Measurements from ENCODE around the gene AUTS2.
A peak's percentile ranks its signal among the peaks of the same experiment; 100 is the strongest.

The AUTS2 gene

DNA sequence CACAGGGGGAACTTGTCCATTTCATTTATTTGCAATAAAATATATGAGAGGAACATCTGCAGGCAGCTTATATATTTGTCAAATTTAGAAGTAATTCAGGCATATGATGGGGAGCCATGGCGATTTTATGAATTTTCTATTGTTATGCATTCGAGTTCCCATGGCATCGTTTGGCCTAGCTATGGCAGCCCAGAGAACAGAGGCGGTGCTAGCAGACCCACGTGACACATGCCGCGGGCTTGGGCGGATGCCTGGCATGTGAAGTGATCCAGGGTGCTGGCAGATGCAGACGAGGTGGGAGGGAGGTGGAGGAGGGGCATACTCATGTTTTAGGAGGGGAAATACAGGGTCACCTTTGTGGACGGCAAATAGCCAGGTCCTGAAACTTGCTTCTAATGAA, 973.7 kb downstream of the AUTS2 start:
- no peak for DNase-seq

DNA sequence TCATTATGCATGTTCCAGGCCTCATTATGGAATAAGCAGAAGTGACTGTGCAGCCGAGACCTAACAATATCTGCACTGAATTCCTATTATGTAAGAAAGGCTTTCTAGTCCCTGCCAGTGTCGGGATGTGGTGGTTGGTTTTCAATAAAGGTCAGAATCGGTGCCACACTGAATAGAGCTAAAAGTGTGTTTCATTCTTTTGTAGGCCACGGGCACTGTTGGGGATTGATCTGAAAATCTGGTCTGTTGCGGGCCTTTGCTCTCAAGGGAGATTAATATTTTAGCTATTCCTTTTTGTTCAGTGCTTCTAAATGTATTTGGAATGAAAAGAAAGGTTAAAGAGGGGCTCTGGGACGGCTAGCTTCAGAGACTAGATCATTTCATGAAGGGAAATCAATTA, 974.3 kb downstream of the AUTS2 start:
- no peak for DNase-seq

DNA sequence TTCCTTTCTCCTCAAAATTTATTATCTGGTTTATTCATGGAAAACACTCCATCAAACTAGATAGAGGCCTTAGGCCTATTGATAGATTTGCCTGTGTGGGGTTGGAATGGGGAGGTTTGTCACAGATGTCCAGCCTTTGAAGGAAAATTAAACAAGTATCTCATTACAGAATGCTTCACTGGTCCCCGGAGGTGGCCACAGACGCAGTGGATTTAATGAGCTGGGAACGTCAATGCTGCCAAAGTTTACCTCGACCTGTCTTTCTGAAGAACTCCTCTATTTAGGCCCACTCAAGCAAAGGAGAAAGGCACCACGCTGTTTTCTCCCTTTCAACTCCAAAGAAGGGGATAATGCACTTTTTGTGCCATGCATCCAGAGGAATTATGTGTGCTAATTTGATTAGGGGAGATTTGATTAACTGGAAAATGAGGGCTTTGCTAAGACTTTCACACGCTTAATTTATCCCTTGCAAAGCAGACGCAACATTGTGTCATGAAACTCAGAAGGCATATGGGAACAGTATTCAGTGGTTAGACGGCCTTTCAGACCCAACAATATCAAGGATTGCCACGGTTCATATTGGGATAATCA, 974.9 kb downstream of the AUTS2 start:
- no peak for DNase-seq

DNA sequence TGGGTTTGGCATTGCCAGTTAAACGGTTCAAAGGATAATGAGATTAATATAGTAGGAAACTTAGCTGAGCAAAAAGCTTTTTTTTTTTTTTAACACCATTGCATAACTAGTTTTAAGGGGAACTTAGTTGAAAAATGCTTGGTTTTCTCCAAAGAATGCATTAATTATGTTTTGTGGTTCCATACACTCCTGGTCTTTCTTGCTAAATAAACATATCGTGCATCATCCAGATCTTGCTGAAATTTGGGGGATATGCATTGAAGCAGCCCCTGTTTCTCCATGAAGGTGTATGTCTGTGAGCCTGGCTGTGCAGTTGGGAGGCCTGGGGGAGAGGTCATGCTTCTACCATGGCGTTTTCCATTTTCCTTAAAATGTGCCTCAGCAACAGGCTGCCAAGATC, 975.4 kb downstream of the AUTS2 start:
- DNase-seq: peak; percentile 54

DNA sequence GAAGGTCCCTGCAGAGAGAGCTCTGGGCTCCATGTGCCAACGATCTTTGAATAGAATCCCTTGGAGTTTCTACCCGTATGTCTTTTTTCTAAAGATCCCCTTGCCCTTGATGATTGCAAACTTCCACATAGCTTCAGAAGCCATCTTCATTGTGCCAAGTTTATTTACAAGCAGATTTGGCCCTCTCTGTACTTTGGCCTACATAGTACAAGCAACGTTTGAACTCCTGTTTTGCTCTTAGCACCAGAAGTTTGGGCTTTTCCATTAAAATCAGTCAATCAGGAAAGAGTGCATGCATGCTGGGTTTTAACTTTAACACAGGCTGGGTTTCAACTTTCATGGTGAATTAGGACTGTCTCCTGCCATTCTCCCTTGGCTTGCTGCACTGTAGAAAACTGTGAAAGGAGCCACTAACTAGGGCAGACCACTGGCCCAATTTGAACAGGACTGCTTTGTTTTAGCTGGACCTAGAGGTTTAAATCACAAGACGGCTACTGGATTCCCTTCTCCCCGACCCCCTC, 976.1 kb downstream of the AUTS2 start:
- DNase-seq: no peak

DNA sequence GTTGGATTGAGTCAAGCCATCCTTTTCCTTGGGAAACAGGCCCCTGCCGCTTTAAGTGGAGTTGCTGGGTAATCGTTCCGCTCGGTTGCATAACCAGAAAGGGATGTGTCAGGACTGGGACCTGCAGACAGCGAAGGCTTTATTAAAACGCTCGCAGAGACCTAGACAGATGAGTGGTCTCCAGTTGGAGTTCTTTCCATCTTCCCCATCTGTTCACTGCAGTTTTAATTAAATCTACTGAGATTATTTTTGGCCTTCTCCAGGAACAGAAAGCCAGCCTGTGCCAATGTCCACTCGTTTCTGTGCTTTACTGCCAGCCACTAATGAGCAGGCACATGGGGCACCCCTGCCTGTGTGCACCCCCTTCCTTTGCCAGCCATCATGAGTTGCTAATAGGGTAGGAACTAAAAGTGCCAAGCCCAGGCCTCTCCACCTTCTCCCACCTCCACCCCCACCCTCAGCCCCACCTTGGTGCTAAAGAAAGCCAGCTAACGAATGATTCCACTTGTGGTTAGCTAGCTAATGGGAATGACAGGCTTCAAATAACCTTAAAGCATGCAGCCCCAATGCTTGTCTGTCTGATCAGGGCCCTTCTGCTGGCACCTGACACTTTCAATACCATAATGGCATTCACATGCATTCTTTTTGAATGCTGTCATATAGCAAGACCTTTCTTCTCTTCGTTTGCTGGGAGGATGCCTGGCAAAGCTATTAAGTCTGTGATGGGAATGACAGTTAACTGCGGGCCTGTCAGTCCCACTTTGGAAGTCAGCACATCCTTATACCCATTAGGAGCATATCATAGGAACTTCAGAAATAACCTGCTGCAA, 976.9 kb downstream of the AUTS2 start:
- DNase-seq: peak; percentile 75

DNA sequence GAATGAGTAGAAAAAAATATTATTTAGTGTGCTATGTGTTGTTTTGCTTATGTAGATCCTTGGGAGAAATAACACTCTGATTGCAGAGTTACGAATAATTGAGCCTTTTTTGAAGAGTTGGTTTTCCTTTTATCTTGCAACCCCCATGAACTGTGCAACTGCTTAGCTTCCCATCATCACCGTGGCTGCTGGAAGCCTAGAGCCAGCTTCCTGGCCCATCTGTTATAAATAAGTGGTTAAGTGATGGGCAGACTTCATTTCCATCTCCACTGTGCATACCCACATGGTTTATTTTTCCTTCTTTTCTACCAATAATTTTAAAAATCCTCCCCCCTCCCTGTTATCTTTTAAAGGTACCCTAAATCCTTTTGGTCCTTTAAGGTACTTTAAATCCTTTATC, 978.8 kb downstream of the AUTS2 start:
- no peak for DNase-seq

DNA sequence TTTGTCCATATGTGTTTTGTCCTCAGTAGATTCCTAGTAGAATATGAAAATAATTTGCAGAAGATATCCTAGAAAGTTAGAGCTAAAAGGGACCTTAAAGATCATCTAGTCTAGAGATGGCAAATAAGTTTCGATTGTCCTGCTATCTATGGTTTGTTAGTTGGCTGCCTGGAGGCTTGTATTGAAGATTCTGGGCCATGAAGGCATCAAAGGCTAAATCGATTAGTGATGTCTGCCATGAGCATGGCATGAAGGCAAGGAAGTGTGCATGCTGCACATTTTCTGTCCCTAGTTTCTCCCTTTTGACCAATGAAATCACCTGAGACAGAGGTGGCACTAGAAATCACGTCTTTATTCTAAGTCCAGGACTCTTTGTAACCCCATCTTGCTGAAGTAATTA, 979.9 kb downstream of the AUTS2 start:
- DNase-seq: no peak

DNA sequence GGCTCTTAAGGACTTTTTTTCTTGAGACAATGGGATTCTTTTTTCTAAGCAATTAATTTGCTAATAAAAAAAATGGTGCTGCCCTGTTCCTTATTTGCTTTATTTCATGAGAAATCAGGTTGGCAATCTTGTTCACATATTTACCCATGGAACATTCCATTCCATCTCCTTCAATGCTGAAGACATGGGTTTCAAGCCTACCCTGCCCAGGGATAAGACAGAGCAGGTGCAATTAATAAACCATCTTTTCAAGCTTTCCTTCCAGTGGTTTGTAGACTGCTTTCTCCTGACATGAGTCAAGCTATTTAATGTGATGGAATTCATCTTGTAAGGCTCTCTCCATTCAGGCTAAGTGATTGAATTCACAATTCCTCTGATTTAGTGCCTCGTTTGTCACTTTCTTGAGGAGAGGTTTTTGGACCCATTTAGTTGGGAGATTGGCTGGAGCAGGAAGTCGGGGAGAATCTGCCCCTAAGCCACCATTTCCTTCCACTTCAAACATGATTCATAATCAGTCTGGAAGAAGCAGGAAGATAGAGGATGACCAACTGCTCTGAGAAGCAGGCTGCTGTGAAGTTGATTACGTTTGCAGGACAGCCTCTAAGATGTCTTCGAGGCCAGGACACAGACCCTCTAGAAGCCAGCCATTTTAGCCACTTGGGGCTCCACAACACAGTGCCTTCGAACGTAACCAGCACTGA, 981.3 kb downstream of the AUTS2 start:
- DNase-seq: peak; percentile 40

DNA sequence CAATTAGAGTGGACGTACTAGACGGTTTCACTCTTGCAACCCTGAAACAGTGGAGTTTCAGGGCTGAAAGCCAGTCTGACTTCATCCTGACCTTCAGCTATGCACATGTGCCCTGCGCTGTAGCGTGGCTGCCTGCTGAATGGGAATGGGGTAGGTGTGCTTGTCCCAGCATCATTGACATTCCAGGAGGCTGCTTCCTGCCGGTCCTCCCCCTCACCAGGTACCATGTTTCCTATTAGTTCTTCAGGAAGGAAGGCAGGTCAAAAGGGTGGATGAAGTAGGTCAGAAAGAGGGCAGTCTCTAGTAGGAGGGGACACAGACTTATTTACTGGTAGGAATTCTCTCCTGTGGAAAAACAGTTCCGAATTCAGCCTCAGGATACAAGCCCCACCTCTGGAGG, 981.9 kb downstream of the AUTS2 start:
- DNase-seq: no peak

DNA sequence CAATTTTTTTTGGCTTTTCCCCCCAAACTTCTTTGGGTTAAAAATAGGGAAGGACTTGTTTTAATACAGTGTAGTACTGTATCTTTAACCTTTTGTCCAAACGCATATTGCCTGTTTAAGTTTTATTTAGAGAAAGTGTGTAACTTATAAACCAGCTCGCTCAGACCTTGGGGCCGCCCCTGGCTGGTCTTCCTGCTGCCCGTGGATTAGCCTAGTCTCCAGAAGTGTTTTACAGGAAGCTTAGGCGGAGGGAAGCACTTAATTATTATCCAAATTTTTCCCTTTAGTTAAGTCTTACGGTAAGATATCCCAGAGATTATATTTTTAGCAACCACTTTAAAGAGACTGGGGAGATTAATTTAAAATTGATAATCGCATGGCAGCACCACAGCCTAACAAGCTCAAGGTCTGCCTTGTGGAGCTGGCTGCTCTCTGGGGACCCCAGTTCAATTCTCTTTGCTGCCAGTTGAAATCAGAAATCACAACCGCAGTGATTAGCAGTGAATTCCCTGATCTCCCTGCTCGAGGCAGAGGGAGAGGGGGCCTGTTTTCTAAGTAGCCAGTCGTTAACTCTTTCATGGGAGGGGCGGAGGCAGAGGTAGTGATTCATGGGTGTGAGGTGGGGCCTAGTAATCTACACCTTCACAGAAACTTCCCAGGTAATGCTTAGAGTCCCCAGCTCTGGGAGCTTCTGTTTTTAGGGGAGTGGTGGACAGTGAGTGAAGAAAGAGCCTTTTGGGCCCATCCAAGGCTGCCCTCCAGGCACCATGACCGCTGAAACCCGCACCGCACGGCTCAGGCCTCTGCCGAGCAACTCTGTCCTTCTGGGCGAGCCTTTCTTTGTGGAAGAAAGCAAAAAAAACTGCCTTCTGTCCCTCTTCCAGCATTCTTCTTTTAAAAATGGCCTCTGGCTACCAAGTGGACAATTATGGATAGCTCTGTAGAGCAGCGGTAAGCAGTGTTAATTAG, 984.9 kb downstream of the AUTS2 start:
- no peak for DNase-seq

DNA sequence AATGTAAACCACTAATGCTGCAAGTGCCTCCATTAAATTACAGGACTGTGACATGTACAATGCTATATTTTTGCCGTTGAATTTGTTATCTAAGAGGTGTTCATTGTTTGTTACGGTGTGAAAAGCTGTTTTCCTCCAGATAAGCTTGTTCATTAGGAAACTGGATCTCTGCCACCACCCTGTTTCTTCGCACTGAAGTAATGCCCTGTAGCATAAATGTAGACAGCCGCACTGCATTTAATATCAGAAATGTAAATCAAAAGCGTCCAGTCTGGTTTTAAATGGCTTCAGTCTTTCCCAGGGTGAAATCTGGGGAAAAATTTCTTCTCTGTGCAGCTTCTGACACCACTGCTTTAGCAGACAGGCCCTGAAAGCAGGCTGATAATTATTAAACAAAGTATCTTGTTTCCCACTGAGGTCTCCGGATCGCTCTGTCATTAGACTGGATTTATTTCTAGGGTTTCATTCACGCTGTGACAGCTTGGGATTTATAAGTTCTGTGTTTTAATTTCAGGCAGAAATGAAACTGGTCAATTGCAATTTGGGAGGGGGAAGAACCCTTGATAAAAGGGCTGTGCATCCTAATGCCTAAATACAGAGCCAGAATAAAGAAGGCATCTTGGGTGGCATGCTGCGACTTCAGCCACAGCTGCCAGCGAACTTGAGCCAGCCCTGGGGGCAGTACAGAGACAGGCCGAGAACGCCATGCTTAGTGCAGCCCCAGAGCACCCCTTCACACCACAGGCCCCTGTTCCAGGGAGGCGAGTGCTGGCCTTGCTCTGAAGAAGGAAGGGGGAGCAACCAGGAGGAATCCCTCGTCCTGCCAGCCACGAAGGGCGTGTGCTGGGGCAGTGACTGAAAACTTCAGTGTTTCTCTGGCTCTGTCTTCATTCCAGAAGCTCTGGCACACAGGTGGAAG, 985.9 kb downstream of the AUTS2 start:
- DNase-seq: no peak

DNA sequence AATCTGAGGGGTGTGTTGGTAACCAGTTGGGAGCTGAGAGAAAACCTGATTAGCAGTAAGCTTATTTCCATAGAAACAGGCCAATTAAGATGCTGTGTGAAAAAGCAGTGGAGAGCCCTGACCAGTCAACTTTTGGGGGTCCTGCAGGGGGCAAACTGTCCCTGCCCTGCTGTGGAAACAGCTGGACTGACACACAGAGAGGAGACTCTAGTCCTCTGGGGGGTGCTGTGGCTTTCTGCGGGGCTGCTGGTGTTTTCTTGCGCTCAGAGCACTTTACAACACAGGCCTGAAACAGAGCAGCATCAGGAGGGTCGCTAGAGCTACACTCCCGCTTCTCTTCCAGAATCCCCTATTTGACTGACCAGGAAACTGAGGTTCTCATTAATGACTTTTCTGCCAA, 986.8 kb downstream of the AUTS2 start:
- no peak for DNase-seq

DNA sequence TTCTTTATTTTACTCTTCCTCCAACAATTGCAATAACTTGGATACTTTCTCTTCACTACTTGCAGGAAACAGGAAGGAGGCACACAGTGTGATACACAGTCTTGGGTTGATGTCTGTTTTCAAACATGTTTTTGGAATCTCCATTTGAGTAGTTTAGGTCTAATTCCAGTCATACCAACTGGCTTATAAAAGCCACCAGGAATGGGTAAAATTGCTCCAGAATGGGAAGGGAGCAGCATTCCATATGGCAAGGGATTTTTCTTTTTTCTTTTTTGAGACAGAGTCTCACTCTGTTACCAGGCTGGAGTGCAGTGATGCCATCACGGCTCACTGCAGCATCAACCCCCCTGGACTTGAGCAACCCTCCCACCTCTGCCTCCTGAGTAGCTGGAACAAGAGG, 988.5 kb downstream of the AUTS2 start:
- DNase-seq: peak; percentile 83

DNA sequence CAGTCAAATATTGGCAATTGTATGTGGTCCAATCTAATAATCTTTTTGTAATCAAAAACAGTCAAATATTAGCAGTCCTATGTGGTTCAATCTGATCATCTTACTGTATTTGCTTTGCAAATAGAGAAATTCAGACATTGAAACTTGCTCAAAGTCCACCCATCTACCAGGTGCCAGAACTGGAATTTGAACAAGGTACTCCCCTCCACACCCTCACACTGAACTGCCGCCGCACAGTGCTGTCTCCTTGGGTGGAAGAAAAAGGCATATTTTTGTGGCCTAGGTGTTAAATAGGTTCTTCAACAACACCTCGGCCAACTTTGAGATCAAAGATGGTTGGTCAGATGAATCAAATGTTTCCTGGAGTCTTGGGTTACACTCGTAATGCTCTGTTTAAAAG, 989.5 kb downstream of the AUTS2 start:
- no peak for DNase-seq

DNA sequence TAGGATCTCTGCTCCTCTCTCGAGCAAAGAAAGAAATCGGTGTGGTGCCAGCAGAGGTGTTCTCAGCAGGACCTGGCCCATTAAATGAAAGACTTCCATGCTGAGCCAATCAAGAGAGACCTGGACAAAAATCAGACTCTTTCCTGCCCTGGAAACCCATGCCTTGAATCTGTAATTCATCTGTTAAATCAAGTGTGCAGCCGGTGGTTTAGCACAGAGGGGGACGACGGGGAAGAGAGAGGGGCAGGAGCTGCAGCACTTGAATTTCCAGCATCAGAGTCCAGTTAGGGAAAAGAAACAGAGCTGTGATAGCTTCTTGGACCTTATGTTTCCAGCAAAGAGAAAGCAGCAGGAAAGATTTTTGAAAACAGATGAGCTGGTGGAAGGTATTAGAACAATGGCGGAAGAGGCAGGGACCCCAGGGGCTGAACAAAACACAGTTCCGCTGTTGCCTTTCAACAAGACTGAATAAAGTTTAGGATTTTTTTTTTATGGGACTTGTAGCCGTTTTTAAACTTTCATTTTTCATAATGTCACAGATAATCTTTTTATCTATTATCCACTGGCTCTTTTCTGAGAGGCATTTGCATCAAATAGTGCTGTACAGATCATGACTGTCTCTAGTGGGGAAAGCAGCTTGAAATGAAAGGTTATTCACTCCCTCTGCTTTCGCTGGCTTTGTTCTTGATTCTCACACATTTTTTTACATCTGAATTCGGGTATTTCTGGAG, 990.1 kb downstream of the AUTS2 start:
- no peak for DNase-seq

DNA sequence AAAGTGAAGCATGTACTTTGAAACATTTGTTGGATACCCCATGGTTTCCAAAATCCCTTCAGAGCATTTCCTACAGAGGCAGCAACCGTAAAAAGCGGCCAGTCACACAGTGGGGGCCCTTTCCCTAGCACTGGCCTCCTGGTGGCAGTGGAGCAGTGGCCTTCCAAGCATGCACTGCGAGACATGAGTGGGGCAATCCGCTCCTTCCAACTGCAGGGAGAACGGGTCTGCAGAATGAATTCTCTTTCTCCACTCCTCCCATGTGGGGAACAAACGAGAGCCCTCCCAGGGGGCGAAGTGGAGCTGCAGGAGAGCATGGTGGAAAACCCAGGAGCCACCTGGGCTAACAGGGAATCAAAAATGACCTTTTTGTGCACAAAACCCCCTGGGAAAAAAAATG, 990.7 kb downstream of the AUTS2 start:
- no peak for DNase-seq

DNA sequence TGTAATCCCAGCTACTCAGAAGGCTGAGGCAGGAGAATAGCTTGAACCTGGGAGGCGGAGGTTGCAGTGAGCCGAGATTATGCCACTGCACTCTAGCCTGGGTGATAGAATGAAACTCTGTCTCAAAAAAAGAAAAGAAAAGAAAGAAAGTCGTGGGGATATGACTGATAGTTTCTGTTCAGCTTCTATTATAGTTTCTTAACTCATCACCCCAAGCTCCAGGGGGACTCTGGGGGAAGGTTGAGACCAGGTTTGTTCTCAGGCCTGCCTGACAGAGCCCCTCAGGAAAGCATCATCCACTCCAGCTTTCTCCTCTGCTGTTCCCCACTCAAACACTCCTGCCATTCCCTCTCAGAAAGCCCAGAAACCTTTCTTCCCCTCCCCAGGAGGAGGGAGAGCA, 991.3 kb downstream of the AUTS2 start:
- DNase-seq: no peak

DNA sequence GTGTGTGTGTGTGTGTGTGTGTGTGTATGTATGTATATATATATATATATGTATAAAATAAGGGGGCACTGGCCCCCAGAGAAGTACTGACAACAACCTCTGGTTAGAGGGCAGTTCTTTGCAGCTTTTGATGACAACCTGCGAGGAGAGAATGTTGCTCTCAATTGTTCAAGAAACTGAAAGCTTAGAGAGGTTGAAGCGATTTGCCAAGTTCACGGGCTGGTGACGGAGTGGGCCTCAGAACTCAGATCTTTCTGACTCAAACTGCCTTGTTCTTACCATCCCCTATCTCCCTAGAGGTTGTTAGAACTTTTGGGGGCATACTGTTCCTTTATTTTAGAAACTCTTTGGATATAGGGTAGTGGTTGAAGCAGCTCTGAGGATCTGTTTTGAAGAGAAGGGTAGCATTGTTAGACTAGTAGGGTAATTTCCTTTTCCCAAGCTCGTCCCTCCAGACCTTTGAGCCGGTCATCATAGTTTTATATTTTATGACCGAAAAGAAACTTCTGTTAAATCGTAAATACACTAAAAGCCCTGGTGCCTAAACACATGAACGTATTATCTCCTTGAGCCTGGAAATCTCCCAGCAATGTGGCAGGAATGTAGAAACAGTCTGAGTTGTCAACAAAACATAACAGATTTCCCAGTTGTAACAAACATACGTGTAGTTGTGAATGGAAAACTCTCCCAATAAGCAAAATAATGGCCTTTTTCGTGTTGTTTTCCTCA, 992.0 kb downstream of the AUTS2 start:
- DNase-seq: no peak

DNA sequence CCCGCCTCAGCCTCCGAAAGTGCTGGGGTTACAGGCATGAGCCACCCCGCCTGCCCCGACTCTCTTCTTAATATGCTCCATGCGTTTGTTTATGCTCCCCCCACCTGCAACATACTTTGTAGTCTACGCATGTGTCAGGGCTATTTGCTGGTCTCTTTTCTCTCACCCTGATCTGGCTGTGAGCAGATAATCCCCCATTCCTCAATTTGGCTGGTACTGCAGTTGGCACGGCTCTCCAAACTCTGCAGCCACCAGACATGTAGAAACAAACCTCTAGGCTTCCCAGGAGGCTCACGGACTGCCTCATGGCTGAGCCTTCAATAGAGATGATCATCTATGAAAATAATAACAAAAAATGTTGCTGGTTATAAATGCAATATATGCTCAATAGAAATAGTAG, 993.4 kb downstream of the AUTS2 start:
- no peak for DNase-seq
